Natural killer cell treated with Interleukin-12 subunit alpha and Interleukin-12 subunit beta and Interleukin-15 and Interleukin-18, amount 100 ng/mL, for 72 hours (primary cell): ENCODE data around the gene CDK12. TPM values are rescaled to one million over a fixed set of nuclear protein-coding genes. Genes with fewer than 3 reads are reported as not detected.
"Not testable (repeated sequence)": the region's sequence is repeated elsewhere in the genome, so short reads cannot be mapped to it uniquely, and the experiment has no call there.

Source experiments
- ATAC-seq, 2 donors: fragments of 150-1000 bp; cut with Tn5 transposase in 1 of 2; sonication (Bioruptor Pico), chemical (Tn5 transposase) in 1 of 2; 2 replicates each; pipeline ENCODE4 v1.10.0; 2021
- DNase-seq: peaks from one replicate; pipeline ENCODE4 v3.0.0; 2022; ENCODE audit warnings: low spot score
- H3K27ac Mint-ChIP-seq, 2 donors: 1 replicate in 1 of 2; 2 replicates in 1 of 2; pipeline ENCODE4 v1.8.0; 2022; ENCODE audit warnings: mixed read lengths in 2 of 2, mild to moderate bottlenecking in 1 of 2, moderate library complexity in 1 of 2
- H3K27me3 Mint-ChIP-seq, 2 donors: 1 replicate in 1 of 2; 2 replicates in 1 of 2; pipeline ENCODE4 v1.8.0; 2022; ENCODE audit warnings: mixed read lengths in 2 of 2
- H3K36me3 Mint-ChIP-seq: one replicate; pipeline ENCODE4 v1.8.0; 2022; ENCODE audit warnings: mixed read lengths
- H3K4me1 Mint-ChIP-seq, 2 donors: 1 replicate in 1 of 2; 2 replicates in 1 of 2; pipeline ENCODE4 v1.8.0; 2022; ENCODE audit warnings: low read depth in 2 of 2, mixed read lengths in 2 of 2, mild to moderate bottlenecking in 1 of 2
- H3K4me3 Mint-ChIP-seq: one replicate; pipeline ENCODE4 v1.8.0; 2022; ENCODE audit warnings: mixed read lengths
- H3K9me3 Mint-ChIP-seq: 2 replicates; pipeline ENCODE4 v1.8.0; 2022; ENCODE audit warnings: mixed read lengths
- total RNA-seq, 2 donors: library from RNA; stranded (reverse); gene quantifications; one replicate each; pipeline ENCODE4 v1.2.3, GENCODE V29; 2022

CDK12 gene
- total RNA-seq, 2 donors from 2014 or later, result 88.5 to 133 TPM

DNA sequence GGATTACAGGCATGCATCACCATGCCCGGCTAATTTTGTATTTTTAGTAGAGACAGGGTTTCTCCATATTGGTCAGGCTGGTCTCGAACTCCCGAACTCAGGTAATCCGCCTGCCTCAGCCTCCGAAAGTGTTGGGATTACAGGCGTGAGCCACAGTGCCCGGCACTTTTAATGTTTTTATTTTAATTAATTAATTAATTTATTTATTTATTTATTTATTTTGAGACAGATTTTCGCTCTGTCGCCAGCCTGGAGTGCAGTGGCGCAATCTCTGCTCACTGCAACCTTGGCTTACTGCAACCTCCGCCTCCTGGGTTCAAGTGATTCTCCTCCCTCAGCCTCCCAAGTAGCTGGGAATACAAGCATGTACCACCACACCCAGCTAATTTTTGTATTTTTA lies 7.3 kb downstream of the CDK12 start:
- not testable (repeated sequence) for H3K9me3 Mint-ChIP-seq, H3K27ac Mint-ChIP-seq, H3K4me3 Mint-ChIP-seq, H3K27me3 Mint-ChIP-seq, DNase-seq, ATAC-seq
- Mint-ChIP-seq H3K4me1 (peaks cover 13 to 19% of the 10 kb centered on the region in 2 donors), H3K36me3 (peaks cover 14% of the 10 kb centered on the region)

DNA sequence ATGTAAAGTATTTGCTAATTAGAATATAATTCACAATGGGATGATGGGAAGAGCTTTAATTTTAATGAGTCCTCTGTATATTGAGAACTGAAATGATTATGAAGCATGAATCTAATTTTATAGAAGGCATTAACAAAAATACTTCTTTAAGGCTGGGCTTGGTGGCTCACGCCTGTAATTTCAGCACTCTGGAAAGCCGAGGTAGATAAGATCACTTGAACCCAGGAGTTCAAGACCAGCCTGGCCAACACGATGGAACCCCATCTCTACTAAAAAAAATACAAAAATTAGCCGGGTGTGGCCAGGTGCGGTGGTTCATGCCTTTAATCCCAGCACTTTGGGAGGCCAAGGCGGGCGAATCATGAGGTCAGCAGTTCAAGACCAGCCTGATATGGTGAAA lies 12.0 kb downstream of the CDK12 start:
- H3K9me3 Mint-ChIP-seq, result no peaks in the 10 kb centered on the region
- peaks cover 13% of the 10 kb centered on the region for H3K36me3 Mint-ChIP-seq
- H3K27ac Mint-ChIP-seq, result no peak overlapping the region
- no peaks in the 10 kb centered on the region for H3K27me3 Mint-ChIP-seq
- ATAC-seq (no peak), DNase-seq (no peak)
- H3K4me1 Mint-ChIP-seq, result peaks cover 0 to 5% of the 10 kb centered on the region in 2 donors
- no peak overlapping the region for H3K4me3 Mint-ChIP-seq

DNA sequence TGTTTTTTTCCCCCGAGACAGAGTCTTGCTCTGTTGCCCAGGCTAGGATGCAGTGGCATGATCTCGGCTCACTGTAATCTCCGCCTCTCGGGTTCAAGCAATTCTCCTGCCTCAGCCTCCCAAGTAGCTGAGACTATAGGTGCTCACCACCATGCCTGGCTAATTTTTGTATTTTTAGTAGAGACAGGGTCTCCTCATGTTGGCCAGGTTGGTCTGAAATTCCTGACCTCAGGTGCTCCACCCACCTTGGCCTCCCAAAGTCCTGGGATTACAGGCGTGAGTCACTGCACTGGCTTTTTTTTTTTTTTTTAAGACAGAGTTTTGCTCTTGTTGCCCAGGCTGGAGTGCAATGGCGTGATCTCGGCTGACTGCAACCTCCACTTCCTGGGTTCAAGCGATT lies 18.3 kb downstream of the CDK12 start:
- not testable (repeated sequence) for H3K4me1 Mint-ChIP-seq, ATAC-seq, H3K27me3 Mint-ChIP-seq, H3K9me3 Mint-ChIP-seq, H3K36me3 Mint-ChIP-seq, DNase-seq, H3K4me3 Mint-ChIP-seq, H3K27ac Mint-ChIP-seq

DNA sequence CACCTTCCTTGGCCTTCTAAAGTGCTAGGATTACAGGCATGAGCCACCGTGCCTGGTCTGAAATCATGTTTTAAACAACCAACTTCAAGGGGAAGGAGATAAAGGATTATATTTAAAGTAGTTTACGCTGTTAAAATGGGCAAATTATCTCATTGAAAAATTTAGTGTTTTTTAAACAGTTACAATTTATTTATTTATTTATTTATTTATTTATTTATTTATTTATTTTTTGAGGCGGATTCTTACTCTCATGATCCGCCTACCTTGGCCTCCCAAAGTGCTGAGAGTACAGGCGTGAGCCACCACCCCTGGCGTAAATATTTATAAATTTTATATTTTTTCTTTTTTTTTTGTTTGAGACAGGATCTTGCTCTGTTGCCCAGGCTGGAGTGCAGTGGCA lies 22.2 kb downstream of the CDK12 start:
- peaks cover 5% of the 10 kb centered on the region for H3K36me3 Mint-ChIP-seq
- no peaks in the 10 kb centered on the region for H3K27me3 Mint-ChIP-seq
- ATAC-seq (no peak), DNase-seq (no peak)
- H3K4me1 Mint-ChIP-seq, result no peaks in the 10 kb centered on the region
- no peak overlapping the region for H3K27ac Mint-ChIP-seq
- no peak overlapping the region for H3K4me3 Mint-ChIP-seq
- no peaks in the 10 kb centered on the region for H3K9me3 Mint-ChIP-seq

DNA sequence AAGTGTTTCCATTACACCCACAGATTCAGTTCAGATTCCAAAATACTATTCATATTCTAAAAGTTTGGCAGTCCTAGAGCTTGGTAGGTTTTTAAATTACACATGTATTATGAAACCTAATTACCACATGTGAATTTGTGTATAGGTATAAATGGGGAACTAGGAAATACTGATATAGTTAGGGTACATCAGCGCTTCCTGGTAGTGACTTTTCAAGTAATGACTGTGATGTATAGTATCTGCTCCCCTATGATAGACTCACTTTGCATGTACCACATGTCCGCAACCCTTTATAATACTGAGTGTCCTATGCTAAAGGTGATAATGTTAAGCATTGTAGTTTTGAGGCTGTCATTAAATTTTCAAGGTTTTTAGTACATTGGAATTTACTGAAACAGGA lies 22.9 kb downstream of the CDK12 start:
- ATAC-seq (no peak), DNase-seq (no peak)
- Mint-ChIP-seq H3K36me3 (peaks cover 5% of the 10 kb centered on the region), H3K4me1 (no peaks in the 10 kb centered on the region), H3K27ac (no peak overlapping the region), H3K27me3 (no peaks in the 10 kb centered on the region), H3K4me3 (no peak overlapping the region), H3K9me3 (no peaks in the 10 kb centered on the region)

DNA sequence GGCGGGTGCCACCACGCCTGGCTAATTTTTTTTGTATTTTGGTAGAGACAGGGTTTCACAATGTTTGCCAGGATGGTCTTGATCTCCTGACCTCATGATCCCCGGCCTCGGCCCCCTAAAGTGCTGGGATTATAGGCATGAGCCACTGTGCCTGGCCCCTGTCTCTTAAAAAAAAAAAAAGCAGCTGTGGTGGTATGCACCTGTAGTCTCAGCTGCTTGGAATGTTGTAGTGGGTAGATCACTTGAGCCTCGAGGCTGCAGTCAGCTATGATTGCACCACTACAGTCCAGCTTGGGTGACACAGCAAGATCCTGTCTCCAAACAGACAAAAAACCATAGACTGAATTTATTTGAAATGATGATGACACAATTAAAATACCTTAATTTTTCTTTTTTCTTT lies 24.3 kb downstream of the CDK12 start:
- H3K4me1 Mint-ChIP-seq, result no peaks in the 10 kb centered on the region
- peaks cover 8% of the 10 kb centered on the region for H3K36me3 Mint-ChIP-seq
- ATAC-seq, result no peak
- no peaks in the 10 kb centered on the region for H3K9me3 Mint-ChIP-seq
- H3K4me3 Mint-ChIP-seq, result no peak overlapping the region
- no peak overlapping the region for H3K27ac Mint-ChIP-seq
- H3K27me3 Mint-ChIP-seq, result no peaks in the 10 kb centered on the region
- DNase-seq, result no peak

DNA sequence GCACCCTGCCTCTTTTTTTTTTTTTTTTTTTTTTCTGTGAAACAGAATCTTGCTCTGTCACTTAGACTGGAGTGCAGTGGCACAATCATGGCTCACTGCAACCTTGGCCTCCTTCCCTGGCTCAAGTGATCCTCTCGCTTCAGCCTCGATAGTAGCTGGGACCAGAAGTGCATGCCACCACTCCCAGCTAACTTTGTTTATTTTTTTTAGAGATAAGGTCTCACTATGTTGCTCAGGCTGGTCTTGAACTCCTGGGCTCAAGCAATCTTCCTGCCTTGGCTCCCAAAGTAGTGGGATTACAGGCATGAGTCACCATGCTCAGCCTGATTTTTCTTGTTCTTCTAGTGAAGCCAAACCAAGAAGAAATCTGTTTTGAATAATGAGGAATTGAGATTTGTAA lies 25.0 kb downstream of the CDK12 start:
- DNase-seq (no peak), ATAC-seq (no peak)
- Mint-ChIP-seq H3K4me1 (no peaks in the 10 kb centered on the region), H3K36me3 (peaks cover 10% of the 10 kb centered on the region), H3K9me3 (no peaks in the 10 kb centered on the region), H3K27me3 (no peaks in the 10 kb centered on the region), H3K4me3 (no peak overlapping the region), H3K27ac (no peak overlapping the region)

DNA sequence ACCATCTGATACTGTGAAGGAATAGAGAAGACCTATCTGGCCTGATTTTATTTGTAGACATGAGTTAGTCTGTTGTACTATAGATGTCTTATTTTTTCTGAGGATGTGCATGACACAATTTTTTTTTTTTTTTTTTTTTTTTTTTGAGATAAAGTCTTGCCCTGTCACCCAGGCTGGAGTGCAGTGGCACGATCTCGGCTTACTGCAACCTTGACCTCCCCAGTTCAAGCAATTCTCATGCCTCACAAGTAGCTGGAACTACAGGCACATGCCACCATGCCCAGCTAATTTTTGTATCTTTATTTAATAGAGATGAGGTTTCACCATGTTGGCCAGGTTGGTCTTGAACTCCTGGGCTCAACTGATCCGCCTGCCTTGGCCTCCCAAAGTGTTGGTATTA lies 26.2 kb downstream of the CDK12 start:
- not testable (repeated sequence) for H3K4me3 Mint-ChIP-seq, H3K27me3 Mint-ChIP-seq, H3K27ac Mint-ChIP-seq, H3K36me3 Mint-ChIP-seq, H3K9me3 Mint-ChIP-seq, DNase-seq, ATAC-seq, H3K4me1 Mint-ChIP-seq

DNA sequence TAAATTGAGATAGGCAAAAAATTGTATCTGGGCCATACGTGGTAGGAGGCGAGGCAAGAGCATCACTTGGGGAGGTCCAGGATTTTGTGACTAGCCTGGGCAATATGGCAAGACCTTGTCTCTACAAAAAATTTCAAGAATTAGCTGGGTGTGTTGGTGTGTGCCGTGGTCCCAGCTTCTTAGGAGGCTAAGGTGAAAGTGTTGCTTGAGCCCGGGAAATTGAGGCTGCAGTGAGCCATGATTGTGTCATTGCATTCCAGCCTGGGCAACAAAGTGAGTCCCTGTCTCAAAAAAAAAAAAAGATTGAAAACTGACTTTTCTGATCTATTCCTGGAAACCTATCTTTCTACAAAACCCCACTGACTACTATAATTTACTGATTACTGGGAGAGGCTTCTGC lies 26.7 kb downstream of the CDK12 start:
- H3K27me3 Mint-ChIP-seq, result no peaks in the 10 kb centered on the region
- no peaks in the 10 kb centered on the region for H3K4me1 Mint-ChIP-seq
- H3K27ac Mint-ChIP-seq, result no peak overlapping the region
- no peak overlapping the region for H3K4me3 Mint-ChIP-seq
- H3K9me3 Mint-ChIP-seq, result no peaks in the 10 kb centered on the region
- ATAC-seq, result no peak
- H3K36me3 Mint-ChIP-seq, result peaks cover 5% of the 10 kb centered on the region
- no peak for DNase-seq

DNA sequence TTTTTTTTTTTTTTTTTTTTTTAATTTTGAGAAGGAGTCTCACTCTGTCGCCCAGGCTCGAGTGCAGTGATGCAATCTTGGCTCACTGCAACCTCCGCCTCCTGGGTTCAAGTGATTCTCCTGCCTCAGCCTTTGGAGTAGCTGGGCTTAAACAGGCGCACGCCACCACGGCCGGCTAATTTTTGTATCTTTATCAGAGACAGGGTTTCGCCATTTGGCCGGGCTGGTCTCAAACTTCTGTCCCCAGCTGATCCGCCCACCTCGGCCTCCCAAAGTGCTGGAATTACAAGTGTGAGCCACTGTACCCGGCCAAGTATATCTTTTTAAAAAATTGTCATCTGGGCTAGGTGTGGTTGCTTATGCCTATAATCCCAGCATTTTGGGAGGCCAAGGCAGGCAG lies 35.6 kb downstream of the CDK12 start:
- not testable (repeated sequence) for H3K9me3 Mint-ChIP-seq, DNase-seq, ATAC-seq, H3K27me3 Mint-ChIP-seq, H3K4me1 Mint-ChIP-seq, H3K27ac Mint-ChIP-seq, H3K4me3 Mint-ChIP-seq
- H3K36me3 Mint-ChIP-seq, result peaks cover 19% of the 10 kb centered on the region

DNA sequence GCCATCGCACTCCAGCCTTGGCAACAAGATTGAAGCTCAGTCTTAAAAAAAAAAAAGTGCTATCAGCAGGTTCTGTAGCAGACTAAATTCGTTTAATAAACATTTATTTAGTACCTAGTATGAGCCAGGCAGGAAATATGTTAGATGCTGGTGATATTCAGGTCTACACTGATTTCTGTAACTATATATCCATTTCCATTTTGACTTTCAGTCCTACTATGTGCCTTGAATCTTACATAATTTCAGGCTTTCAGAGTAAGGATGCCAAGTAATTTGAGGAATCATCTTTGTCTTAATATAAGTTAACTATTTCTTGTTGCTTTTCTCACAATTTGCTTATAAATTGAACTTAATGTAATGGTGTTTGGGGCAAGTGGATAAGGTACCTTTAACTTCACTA lies 46.2 kb downstream of the CDK12 start:
- H3K27ac Mint-ChIP-seq, result no peak overlapping the region
- H3K36me3 Mint-ChIP-seq, result peaks cover 26% of the 10 kb centered on the region
- H3K4me1 Mint-ChIP-seq, result peaks cover 0 to 9% of the 10 kb centered on the region in 2 donors
- ATAC-seq, result no peak
- no peak for DNase-seq
- no peak overlapping the region for H3K4me3 Mint-ChIP-seq
- H3K27me3 Mint-ChIP-seq, result no peaks in the 10 kb centered on the region
- H3K9me3 Mint-ChIP-seq, result no peaks in the 10 kb centered on the region

DNA sequence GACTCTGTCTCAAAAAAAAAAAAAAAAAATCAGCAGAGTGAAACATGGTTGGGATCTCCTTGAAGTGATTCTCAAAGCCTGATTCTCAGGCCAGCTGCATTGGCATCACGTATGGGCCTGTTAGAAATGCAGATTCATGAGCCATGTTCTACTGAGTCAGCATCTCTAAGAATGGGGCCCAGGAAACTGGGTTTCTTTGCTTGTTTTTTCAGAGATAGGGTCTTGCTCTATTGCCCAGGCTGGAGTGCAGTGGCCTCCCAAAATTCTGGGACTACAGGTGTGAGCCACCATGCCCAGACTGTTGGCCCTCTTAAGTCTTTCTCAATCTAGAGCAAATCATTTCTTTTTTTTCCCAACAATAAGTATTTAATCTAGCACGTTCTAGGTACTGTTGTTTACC lies 47.7 kb downstream of the CDK12 start:
- Mint-ChIP-seq H3K27me3 (no peaks in the 10 kb centered on the region), H3K27ac (no peak overlapping the region), H3K4me1 (peaks cover 0 to 9% of the 10 kb centered on the region in 2 donors), H3K4me3 (no peak overlapping the region), H3K36me3 (peaks cover 18% of the 10 kb centered on the region), H3K9me3 (no peaks in the 10 kb centered on the region)
- no peak for DNase-seq
- no peak for ATAC-seq

DNA sequence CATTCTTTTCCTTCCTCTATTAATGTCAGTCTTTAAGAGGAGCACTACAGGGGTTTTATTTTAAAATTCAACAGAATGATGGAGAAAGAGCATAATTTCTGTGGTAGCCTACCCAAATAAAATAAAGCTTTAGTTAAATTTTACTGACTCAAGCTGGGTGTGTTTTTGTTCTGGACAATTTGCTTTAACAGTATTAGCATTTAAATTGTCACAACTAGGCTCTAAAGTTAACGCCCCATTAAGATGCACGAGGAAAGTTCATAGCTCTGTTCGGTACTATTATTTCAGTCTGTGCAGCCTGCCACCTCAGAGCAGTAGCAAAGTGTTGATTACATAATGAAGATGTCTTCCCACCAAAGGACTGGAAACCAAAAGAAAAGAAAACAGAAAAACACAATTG lies 52.0 kb downstream of the CDK12 start:
- peaks cover 16% of the 10 kb centered on the region for H3K36me3 Mint-ChIP-seq
- no peak for ATAC-seq
- no peak overlapping the region for H3K4me3 Mint-ChIP-seq
- peaks cover 0 to 7% of the 10 kb centered on the region in 2 donors for H3K4me1 Mint-ChIP-seq
- no peak overlapping the region for H3K27ac Mint-ChIP-seq
- no peak for DNase-seq
- H3K27me3 Mint-ChIP-seq, result no peaks in the 10 kb centered on the region
- H3K9me3 Mint-ChIP-seq, result no peaks in the 10 kb centered on the region

DNA sequence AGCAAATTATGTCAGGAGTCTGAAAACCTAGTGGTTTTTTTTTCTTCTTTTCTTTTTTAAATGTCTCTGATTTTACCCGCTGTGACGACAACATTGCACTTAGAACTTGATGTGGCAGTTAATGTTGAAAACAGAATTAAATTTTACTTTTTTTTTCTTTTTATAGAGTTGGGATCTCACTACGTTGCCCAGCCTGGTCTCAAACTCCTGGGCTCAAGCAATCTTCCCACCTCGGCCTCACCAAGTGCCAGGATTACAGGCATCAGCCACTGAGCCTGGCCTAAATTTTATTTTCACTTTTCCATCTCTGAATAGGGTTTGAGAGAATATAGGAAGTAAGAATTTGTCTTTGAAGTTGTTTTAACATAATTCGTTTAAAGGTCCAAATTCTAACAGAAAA lies 52.6 kb downstream of the CDK12 start:
- Mint-ChIP-seq H3K9me3 (no peaks in the 10 kb centered on the region), H3K36me3 (peaks cover 16% of the 10 kb centered on the region)

DNA sequence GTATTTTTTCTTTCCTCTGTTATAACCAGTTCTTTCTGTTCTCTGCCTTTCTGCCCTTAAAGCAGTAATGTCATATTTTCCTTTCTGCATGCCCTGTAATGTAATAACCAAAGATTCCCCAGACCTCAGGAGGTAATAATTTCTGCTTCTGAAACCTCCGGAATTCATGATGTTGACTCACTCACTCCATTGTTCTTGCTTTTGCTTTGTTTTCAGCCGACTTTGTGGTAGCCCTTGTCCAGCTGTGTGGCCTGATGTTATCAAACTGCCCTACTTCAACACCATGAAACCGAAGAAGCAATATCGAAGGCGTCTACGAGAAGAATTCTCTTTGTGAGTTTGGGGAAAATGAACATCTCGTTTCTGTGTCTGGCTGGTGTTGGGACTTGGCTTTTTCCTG lies 55.9 kb downstream of the CDK12 start:
- H3K4me3 Mint-ChIP-seq, result no peak overlapping the region
- H3K36me3 Mint-ChIP-seq, result peaks cover 9% of the 10 kb centered on the region
- no peak for ATAC-seq
- H3K4me1 Mint-ChIP-seq, result peaks cover 0 to 2% of the 10 kb centered on the region in 2 donors
- H3K27me3 Mint-ChIP-seq, result no peaks in the 10 kb centered on the region
- no peak overlapping the region for H3K27ac Mint-ChIP-seq
- H3K9me3 Mint-ChIP-seq, result no peaks in the 10 kb centered on the region
- no peak for DNase-seq

More for the DNA sequence above, 52.6 kb downstream of the CDK12 start:
- DNase-seq (no peak), ATAC-seq (no peak)
- Mint-ChIP-seq H3K27ac (no peak overlapping the region), H3K27me3 (no peaks in the 10 kb centered on the region), H3K4me1 (peaks cover 0 to 7% of the 10 kb centered on the region in 2 donors), H3K4me3 (no peak overlapping the region)
